Measurements from ENCODE around the gene ADAMTS18.
"Not testable (repeated sequence)": the region's sequence is repeated elsewhere in the genome, so short reads cannot be mapped to it uniquely, and the experiment has no call there.

The ADAMTS18 gene

GRCh38 chr16:77434530-77435271, at the start of gene ADAMTS18:
Gene ADAMTS18 (minus strand): TSS chr16:77435034. CDS start chr16:77434695, 339 bp downstream.
- DNase-seq: no peak

GRCh38 chr16:77480681-77481315, 46.0 kb upstream of the ADAMTS18 start:
- DNase-seq: no peak

- DNase-seq: no peak
Observed at GRCh38 chr16:77472262-77472661, 37.4 kb upstream of the ADAMTS18 start.

GRCh38 chr16:77470851-77471250, 36.0 kb upstream of the ADAMTS18 start:
- DNase-seq: no peak

GRCh38 chr16:77469634-77470033, 34.8 kb upstream of the ADAMTS18 start:
- DNase-seq: no peak

- no peak for DNase-seq
Observed at GRCh38 chr16:77468831-77469230, 34.0 kb upstream of the ADAMTS18 start.

- DNase-seq: no peak
Observed at GRCh38 chr16:77467821-77468335, 33.0 kb upstream of the ADAMTS18 start.

- DNase-seq: not testable (repeated sequence)
Observed at GRCh38 chr16:77463659-77464058, 28.8 kb upstream of the ADAMTS18 start.

- no peak for DNase-seq
Observed at GRCh38 chr16:77462894-77463293, 28.1 kb upstream of the ADAMTS18 start.

- no peak for DNase-seq
Observed at GRCh38 chr16:77459534-77460254, 24.9 kb upstream of the ADAMTS18 start.

- DNase-seq: peak; percentile 54
Observed at GRCh38 chr16:77457046-77457445, 22.2 kb upstream of the ADAMTS18 start.

- no peak for DNase-seq
Observed at GRCh38 chr16:77452243-77452642, 17.4 kb upstream of the ADAMTS18 start.

- no peak for DNase-seq
Observed at GRCh38 chr16:77450790-77451487, 16.1 kb upstream of the ADAMTS18 start.

GRCh38 chr16:77449208-77449607, 14.4 kb upstream of the ADAMTS18 start:
- no peak for DNase-seq

GRCh38 chr16:77445324-77445723, 10.5 kb upstream of the ADAMTS18 start:
- no peak for DNase-seq

- DNase-seq: no peak
Observed at GRCh38 chr16:77444147-77444460, 9.3 kb upstream of the ADAMTS18 start.

- no peak for DNase-seq
Observed at GRCh38 chr16:77443357-77444146, 8.7 kb upstream of the ADAMTS18 start.

- no peak for DNase-seq
Observed at GRCh38 chr16:77442078-77442477, 7.2 kb upstream of the ADAMTS18 start.

GRCh38 chr16:77439106-77439505, 4.3 kb upstream of the ADAMTS18 start:
- DNase-seq: no peak

- DNase-seq: peak; percentile 24
Observed at GRCh38 chr16:77437859-77438258, 3.0 kb upstream of the ADAMTS18 start.

- DNase-seq: no peak
Observed at GRCh38 chr16:77435272-77435820, 512 bp upstream of the ADAMTS18 start.

- no peak for DNase-seq
Observed at GRCh38 chr16:77434022-77434529, 758 bp downstream of the ADAMTS18 start.
